K562 (cell line): ENCODE measurements around the gene OR1D5.
"Not testable (repeated sequence)": the region's sequence is repeated elsewhere in the genome, so short reads cannot be mapped to it uniquely, and the experiment has no call there.

Source experiments
- NFATC3 ChIP-seq: fragments of 450-650 bp; IDR thresholded peaks from 2 replicates; pipeline ENCODE4 v1.6.1; 2017; ENCODE audit warnings: mild to moderate bottlenecking
- ZNF77 ChIP-seq: fragments of 250-450 bp; sonication (Bioruptor Pico); IDR thresholded peaks from 2 replicates; pipeline ENCODE4 v1.5.0; 2020
- TF ChIP-seq, protein P1 (sequence below), 3 experiments: IDR thresholded peaks in 2 of 3; conservative IDR thresholded peaks in 1 of 3; 2 replicates each; pipeline ENCODE4 v1.5.1; 2011 to 2012; ENCODE audit warnings: low read length in 3 of 3, mild to moderate bottlenecking in 3 of 3, control low read depth in 2 of 3, improper control_type of control experiment in 1 of 3, inconsistent platforms in 1 of 3, low read depth in 1 of 3, mixed read lengths in 1 of 3, moderate library complexity in 1 of 3; ENCODE audit not compliant: insufficient read depth in 2 of 3
- TF ChIP-seq, protein P2 (sequence below): sonication (generic); formaldehyde crosslinking; IDR thresholded peaks from 2 replicates; pipeline ENCODE4 v1.8.0; 2022; ENCODE audit warnings: mild to moderate bottlenecking, missing genetic modification reagents

DNA sequence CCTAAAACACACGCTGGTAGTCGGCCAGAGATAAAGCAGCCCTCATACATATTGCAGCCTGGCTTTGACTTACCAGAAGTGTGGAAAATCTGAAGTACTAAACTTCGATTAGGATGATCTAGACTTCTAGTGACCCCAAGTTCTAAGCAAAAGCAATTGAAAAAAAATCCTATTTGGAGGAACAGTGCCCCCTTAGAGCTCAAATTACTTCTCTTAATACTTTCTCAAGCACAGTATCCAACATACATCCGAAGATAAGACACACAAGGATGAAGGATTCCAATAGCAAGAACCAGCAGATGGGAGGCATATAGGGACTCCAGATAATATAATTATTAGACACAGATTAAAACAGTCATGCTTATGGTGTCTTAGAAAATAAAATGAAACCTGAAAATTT, 10.4 kb upstream of the OR1D5 start:
- not testable (repeated sequence) for TF ChIP-seq NFATC3, ZNF77
- TF ChIP-seq, protein P1, sequence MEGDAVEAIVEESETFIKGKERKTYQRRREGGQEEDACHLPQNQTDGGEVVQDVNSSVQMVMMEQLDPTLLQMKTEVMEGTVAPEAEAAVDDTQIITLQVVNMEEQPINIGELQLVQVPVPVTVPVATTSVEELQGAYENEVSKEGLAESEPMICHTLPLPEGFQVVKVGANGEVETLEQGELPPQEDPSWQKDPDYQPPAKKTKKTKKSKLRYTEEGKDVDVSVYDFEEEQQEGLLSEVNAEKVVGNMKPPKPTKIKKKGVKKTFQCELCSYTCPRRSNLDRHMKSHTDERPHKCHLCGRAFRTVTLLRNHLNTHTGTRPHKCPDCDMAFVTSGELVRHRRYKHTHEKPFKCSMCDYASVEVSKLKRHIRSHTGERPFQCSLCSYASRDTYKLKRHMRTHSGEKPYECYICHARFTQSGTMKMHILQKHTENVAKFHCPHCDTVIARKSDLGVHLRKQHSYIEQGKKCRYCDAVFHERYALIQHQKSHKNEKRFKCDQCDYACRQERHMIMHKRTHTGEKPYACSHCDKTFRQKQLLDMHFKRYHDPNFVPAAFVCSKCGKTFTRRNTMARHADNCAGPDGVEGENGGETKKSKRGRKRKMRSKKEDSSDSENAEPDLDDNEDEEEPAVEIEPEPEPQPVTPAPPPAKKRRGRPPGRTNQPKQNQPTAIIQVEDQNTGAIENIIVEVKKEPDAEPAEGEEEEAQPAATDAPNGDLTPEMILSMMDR (IDR thresholded peaks at IDR 0.05 in 2 of 3, conservative IDR thresholded peaks at IDR 0.05 in 1 of 3; ENCODE audit: insufficient read depth in 2 of 3, low read depth in 1 of 3, low read length in 3 of 3): not testable (repeated sequence)
- TF ChIP-seq, protein P2, sequence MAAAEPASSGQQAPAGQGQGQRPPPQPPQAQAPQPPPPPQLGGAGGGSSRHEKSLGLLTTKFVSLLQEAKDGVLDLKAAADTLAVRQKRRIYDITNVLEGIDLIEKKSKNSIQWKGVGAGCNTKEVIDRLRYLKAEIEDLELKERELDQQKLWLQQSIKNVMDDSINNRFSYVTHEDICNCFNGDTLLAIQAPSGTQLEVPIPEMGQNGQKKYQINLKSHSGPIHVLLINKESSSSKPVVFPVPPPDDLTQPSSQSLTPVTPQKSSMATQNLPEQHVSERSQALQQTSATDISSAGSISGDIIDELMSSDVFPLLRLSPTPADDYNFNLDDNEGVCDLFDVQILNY (CRISPR knock-in tag): not testable (repeated sequence)
